GM21786 (cell line): ENCODE data around the gene FGGY.

ENCODE experiments used
- ATAC-seq: cut with Tn5 transposase; IDR thresholded peaks from one replicate; pipeline ENCODE4 v1.9.1; 2021; ENCODE audit not compliant: unreplicated experiment

FGGY gene

DNA sequence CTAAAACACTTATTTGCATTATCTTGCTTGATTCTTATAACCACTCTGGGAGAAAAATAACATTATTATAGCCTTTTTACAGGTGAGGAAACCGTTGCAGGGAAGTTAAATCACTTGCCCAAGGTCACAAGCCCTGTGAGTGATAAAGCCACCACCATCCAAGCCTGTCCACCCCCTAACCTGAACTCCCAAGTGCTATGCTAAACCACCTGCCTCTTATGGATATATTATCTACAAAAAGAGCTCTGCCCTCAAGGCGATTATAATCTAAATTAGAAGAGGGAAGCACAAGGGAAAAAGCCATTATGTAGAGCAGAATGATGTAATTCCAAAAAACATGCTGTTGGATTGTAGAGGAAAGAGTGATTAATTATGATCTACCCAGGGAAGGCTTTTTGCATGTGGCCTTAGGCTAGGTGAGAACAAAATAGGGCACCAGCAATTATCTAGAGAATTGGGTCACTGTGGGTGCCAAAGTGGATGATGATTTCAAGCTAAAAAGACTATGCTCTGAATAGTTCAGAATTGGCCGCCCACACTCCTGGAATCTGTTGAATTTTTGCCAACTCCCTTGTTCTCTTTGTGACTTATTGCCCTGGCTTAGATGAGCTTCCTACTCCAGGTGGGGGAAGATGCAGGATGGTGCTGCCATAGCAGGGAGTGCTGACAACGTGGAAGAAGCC, 205.3 kb downstream of the FGGY start:
- ATAC-seq: no peak

DNA sequence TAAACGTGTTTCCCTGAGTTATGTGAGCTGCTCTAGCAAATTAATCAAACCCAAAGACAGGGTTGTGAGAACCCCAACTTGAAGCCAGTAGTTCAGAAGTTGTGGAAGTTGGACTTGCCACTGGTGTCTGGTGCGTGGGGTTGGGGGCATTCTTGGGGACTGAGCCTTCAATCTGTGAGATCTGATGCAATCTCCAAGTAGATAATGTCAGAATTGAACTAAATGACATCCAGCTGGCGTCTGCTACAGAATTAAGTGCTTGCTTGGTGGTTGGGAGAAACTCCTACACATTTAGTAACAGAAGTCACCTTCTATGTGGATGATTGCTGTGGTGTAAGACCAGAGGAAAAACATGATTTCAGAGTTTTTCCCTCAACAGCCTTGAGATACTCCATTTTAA, 207.4 kb downstream of the FGGY start:
- ATAC-seq: no peak

DNA sequence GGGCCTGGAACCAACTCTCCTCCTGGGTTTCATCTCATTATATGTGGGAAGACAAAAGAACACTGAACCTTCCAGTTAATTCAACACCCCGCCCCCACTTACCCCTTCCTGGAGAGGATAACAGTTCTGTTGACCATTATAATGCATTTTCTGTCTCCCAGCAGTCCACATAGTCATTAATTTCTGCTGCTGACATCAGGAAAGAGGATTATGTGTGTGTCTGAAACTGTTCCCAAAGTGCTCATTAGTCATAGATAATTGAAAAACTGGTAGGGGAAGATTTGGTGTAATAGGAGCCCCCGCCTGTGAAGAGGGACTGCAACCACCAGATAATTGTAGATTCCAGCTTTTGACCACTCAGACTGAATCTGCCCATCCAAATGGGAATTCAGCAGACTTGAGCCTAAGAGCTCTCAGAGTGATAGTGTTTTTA, 208.7 kb downstream of the FGGY start:
- no peak for ATAC-seq

DNA sequence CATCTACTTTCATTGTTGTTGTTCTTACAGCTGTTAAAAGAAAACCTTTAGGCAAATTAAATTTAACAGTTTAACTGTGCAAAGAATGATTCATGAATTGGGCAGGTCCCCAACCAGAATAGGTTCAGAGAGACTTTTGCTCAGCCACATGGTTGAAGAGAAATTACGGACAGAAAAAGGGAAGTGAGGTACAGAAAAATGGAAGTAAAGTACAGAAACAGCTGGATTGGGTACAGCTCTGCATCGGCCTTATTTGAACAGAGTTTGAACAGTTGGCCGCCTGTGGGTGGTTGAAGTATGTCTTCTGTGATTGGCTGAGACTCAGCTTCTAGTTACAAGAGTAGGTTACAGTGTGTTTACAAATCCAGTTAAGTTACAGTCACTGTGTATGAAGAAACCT, 210.1 kb downstream of the FGGY start:
- peak; percentile 77 for ATAC-seq

DNA sequence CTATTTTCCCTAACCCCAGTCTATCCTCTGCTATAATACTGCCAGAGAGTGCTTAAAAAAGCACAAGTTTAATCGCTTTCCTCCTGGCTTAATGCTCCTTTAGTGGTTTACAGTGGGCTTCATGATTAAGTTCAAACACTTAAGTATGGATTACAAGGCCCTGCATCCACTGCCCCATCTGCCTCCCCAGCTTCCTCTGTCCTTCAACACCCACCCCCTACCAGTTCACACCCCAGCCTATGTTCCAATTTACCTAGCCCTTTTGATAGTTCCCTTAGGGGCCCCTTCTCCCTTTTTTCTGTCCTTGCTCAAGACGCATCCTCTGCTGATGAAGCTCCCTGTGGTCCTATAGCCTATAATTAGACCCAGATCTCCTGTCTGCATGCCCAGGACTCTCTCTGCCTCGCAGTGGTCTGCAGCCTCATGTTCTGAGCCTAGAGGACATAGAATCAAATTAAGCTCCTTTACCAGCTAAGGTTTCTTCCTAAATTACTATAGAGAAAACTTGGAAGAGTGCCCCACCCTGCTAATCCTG, 212.5 kb downstream of the FGGY start:
- no peak for ATAC-seq

DNA sequence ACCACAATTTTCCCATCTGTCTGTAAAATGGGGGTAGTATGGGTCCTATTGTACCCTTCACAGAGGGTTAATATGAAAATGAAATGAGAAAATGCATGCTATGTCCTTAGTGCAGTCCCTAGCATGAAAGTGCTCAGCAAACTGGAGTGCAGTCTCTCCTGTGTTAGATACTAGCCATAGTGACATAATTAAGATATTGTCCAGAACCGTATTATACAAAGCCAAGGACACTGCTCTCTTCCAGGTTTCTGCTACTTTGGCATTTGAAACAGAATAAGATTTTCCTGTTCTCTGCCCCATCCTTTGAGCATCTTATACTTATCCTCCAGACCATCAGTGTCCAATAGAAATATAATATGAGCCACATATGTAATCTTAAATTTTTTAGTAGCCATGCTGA, 213.4 kb downstream of the FGGY start:
- no peak for ATAC-seq

DNA sequence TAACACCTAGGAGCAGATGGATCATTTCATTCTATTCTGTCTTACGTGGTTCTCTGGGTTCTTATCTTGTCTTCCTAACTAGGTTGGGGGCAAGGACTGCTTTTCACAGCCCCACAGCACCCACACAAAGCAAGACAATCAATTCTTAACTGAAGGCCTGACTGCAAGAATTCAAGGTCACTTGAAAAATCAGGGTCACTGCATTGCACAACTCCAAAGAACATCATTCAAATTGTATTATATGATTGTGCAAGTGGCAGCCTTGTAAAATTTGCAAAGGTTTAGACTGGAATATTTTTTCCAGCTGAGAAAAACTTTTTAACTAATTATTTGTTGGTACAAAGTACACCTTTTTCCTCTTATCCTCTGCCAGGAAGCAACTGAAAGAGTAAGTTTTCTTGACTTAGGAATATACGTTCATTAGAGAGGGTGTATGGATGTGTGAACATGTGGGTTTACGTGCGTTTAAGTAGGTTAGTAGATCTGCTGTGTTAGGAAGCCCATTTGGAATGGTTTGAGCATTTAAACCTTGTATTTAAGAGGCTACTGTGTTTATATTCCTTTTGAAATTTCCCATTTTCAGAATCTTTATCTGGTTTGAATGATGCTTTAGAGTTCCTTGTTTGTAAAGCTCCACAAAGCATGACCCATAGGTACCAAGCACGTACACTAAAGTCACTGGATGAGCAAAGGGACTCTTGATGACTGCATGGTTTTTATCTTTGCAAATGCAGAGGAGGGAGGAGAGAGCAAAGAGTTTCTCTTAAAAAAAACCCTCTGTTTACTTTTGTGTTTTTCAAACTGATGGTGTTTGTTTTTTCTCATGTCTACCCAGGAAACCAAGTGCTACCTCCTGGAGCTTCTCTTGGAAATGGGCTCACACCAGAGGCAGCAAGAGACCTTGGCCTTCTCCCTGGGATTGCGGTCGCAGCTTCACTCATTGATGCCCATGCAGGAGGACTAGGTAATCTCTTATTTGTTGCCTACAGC, 214.9 kb downstream of the FGGY start:
- no peak for ATAC-seq

DNA sequence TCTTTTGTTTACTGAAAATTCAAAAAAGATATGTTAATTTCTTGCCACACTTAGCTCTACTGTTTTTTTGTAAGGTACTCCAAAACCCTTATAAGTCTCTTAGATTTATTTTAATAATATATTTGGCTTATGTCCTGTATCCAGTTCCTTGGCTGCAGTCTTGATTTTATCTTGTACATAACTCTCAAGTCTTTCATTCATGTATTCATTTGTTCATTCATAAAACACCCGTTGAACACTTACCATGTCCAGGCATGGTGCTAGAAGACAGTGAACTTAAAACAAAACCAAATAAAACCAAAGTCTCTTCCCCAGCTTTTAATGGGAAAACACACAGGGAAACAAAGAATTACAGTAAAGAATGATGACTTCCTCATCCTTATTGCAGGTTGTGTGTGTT, 215.8 kb downstream of the FGGY start:
- no peak for ATAC-seq

DNA sequence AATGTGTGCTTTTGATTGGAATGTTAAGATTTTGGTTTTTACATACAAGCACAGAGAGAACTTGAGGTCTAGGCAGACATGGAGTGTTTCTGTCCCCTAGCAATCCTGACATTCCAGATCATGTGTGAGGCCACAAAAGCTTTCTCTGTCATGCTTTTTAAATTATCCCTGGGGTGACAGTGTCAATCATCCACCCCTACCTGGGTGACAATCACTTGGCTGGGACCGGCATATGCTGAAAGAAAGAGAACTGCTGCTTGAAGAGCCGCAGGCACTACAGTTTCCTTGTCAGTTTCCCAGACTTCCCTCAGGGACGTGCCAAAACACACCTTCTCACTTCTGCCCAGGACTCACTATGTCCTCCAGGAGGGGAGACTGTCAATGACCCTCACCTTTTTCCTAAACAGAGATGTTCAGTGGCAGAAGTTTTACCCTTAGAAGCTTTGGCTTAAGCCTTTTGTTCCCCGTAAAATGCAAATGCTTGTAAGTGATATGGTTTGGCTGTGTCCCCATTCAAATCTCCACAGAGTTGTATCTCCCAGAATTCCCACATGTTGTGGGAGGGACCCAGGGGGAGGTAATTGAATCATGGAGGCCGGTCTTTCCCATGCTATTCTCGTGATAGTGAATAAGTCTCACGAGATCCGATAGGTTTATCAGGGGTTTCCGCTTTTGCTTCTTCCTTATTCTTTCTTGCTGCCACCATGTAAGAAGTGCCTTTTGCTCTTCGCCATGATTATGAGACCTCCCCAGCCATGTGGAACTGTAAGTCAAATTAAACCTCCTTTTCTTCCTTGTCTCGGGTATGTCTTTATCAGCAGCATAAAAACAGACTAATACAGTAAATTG, 217.4 kb downstream of the FGGY start:
- no peak for ATAC-seq

DNA sequence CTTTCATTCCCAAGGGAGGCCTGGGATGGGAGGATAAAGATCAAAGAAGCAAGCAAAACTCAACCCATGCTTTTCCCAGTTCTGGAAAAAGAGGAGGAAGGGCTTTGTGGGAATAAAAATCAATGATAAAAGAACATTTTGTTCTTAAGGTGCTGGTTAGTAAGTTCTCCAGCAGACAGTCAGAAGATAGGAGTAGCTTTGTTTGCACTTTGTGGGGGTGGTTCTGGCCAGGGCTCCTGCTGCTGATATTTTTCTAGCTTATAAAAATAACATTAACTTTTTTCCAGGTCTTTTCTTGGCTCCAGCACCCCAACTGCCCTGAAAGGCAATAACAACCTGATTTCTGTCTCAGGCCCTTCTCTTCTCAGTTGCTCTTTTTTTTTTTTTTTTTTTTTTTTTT, 220.0 kb downstream of the FGGY start:
- ATAC-seq: no peak

DNA sequence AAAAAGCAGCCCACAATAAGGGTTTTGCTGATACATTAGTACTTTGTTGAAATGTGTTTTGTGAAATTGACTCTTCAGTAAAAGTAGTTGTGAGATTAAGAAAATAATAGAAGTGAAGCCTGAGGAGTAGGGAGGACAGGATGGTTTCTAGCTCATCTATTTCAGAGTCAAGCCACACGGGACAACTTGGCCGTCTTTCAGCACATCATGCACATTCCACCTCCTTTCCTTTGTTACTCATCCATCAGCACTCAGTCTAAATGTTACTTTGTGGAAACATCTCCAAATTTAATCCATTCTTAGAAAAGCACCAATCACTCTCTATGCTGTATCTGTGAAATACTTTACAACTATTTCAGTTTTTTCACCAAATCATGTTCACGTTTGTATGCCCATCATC, 223.3 kb downstream of the FGGY start:
- ATAC-seq: no peak

DNA sequence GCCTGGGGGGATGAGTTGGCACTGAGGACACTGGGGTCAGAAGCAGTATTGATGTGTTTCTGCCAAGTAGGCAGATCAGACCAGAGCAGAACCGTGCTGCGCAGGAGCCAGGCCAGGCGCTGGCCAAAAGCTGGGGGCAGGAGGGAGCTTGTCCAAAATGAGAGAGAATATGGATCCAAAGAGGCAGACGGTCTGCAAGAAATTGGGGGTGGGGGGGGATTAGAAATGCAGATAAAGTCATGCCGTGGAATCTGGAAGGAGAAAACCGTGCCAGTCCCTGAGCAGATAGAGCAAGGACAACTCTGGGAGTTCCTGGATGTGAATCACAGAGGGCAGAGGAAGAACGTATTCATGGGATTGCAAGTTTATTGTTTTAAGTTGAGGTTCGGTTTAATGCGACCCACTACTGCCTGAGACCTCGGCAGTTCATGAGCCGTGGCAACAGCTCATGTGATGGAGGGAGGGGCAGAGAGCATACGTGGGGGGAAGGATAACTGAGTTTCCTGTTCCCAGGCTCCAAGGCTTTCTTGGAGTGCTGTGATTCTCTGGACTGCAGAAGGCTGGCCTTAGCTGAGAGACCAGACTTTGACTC, 224.0 kb downstream of the FGGY start:
- no peak for ATAC-seq

DNA sequence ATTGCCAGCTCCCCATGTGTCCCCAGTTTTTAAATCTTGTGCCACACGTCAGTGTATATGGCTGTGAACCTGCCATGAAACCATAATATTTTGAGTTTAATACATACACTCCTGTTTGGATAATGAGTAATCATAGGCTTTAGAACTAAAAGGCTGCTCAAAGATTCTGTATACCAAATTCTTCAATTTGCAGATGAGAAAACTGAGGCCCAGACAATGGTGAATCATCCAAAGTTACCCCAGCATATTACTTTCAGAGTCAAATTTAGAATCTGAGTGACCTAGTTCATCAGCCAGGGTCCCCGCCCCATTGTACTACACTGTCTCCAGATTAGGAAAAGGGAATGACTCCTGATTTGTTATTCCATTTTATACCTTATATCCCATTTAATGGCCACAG, 224.6 kb downstream of the FGGY start:
- no peak for ATAC-seq

DNA sequence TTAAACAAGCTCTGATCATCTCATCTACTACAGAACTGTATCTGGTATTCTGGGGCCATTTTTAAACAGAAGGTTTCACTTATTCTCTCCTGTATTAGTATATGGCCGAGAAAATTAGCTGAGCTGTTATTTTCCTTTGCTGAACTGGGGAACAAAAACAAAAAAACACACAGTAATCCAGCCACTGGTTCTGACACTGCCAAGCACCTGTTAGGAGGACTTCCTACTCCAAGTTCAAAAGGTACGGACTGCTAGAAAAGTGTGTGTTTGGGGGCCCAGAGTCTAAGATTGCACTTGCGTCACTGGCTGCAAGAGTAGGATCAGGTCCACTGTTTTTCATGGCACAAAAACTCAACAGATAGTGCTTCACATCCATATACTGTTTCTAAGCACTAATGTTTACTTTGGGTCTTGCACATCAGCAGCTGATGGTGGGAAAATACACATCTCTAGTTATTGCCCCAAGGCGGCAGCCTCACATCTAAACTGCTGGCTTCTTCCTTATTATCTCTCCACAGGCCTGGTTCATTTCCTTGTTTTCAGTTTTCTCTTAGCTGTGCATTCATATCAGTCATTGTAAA, 226.1 kb downstream of the FGGY start:
- no peak for ATAC-seq

DNA sequence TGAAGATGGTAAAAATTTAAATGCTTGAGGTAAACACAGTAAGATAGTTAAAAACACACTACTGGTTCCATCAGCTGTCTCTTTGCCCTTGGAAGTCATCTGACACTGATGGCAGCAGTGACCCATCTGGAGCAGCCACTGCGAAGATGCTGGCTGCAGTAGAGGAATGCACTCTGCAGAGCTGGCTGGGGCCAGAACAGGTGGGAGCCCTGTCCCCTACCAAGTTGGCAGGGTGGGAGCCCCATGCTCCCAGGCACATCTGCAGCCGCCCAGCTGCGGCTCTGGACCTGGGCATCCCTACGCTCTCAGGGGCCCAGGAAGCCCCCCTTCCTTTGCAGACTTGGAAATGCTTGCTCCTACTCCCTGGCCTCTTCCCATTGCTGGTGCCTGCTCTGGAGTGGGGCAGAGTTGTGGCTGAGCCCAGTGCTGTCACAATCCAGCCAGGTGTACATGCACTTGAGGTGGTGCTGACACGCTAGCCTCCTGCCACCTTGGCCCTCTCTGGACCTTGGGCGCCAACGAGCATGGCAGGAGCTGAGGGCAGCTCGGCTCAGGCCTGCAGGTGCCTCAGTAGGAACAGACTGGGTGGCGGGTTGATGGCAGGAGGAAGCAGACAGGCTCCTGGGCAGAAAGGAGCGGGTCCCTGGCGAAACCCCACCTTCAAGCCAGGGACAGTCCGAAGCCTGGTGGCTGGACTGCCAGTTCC, 227.0 kb downstream of the FGGY start:
- no peak for ATAC-seq

DNA sequence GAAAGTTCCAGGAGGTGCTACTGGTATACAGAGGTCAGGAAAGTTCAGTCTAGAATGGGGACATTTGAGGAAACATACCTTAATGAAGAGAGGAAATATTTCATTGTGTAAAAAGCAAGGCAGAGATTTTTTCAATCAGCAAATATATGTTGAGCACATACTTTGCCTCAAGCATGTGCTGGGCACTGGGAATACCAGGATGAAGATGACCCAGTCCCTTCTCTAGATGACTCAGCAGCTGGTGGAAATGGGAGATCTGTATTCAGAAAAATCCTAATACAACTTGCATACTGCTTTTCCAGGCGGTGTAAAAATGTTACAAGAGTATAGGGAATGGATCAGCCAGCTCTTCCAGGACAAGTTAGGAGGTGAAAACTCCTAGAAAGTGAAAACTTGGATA, 229.3 kb downstream of the FGGY start:
- no peak for ATAC-seq

DNA sequence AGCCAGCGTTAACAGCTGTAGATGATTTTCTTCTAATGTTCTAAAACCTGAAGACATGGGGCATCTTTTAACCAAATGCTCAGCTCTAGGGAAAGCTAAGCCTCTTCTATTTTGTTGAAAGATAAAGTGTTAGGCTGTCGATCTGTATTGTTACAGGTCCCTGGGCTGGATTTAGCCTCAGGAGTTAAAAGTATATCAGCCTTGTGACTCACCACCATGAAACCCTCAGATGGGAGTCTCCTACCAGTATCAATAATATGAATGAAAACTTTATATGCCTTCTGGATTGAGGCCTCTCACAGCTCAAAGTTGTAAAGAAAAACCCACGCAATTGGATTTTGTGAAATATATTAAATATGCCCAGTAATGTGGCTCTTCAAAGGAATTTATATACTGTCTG, 231.6 kb downstream of the FGGY start:
- ATAC-seq: no peak

DNA sequence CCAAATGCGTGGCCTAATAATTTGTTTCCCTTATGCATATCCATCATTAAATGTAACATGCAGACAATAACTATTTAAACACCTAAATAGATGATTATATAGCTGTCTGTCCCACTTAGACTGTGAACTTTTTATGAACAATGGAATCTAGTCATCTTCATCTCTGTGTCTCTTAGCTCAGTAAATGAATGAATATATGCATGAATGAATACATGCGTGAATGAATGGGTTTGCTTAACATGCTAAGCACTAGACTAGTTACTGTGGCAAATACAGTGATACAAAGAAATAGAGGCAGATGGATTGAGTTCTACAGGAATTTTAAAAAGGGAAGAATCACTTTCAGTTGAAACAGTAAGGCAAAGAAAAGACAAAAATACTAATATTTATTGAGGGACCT, 232.0 kb downstream of the FGGY start:
- ATAC-seq: no peak

DNA sequence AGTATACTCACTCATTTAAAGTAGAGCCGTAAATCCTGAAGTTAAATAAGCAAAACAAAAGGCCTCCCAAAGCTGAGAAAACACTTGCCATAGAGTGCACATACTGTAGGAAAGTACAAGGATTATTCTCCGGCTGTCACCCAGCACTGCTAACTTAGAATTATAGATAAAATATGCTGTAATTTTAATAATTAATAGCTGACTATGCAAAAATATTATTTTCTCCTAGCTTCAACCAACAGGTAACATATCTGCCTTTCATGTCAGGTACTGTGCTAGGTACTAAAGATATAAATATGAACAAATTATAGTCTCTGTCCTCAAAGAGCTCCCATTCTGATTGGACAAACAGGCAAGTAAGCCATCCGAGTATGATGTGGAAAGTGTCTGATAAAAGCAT, 233.2 kb downstream of the FGGY start:
- ATAC-seq: no peak

DNA sequence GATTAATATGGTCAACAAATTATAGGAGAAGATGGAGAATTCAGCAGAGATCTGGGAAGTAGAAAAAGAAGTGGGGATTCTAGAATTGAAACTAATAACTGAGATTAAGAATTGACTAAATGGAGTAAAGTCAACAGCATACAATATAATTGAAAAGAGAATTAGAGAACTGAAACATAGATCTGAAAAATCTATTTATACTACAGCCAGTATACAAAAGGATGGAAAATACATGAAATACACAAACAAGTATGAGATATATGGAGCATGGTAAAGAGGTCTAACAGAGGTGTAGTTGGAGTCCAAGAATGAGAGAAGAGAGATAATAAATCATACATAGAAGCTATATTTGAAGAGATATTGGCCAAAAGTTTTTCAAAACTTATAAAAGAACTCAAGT, 235.2 kb downstream of the FGGY start:
- ATAC-seq: peak; percentile 80
